GM18507 (cell line): Measurements from ENCODE around the gene KCNAB2.

Source experiments
- DNase-seq: peaks from one replicate; pipeline ENCODE4 v3.0.0; 2011; ENCODE audit warnings: low read depth; ENCODE audit not compliant: insufficient read length; ENCODE audit errors: extremely low spot score
- FAIRE-seq: peaks from 2 replicates; lab custom pipeline; 2011; peaks lifted over from hg19 to GRCh38; lab: Jason Lieb, UNC

Gene KCNAB2

GRCh38 chr1:6045561-6045960 lies at the start of gene KCNAB2:
Gene KCNAB2 (plus strand): TSS chr1:6045888. CDS start chr1:6051537, 5,649 bp downstream.
- FAIRE-seq (no peak), DNase-seq (no peak)

GRCh38 chr1:5996641-5997270 lies 48.9 kb upstream of the KCNAB2 start:
- DNase-seq (no peak), FAIRE-seq (no peak)

DNA sequence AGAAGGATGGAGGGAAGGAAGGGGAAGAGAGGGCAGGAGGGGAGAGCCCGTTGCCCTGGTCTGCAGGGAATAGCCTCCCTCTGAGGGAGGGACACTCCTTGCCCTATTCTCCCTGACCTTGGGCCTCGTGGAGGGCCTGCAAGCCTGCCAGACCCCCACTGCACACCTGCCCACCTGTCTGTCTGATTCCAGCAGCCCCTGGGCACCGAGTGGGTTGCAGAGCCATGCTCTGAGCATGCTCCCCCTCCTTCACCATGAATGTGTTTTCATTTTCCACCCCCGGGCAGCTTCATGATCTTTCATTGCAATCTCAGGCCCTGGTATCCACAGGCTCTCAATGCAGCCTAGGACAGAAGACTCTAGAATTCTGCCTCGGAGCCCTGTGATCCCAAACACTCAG lies 48.4 kb upstream of the KCNAB2 start:
- FAIRE-seq (no peak), DNase-seq (no peak)

DNA sequence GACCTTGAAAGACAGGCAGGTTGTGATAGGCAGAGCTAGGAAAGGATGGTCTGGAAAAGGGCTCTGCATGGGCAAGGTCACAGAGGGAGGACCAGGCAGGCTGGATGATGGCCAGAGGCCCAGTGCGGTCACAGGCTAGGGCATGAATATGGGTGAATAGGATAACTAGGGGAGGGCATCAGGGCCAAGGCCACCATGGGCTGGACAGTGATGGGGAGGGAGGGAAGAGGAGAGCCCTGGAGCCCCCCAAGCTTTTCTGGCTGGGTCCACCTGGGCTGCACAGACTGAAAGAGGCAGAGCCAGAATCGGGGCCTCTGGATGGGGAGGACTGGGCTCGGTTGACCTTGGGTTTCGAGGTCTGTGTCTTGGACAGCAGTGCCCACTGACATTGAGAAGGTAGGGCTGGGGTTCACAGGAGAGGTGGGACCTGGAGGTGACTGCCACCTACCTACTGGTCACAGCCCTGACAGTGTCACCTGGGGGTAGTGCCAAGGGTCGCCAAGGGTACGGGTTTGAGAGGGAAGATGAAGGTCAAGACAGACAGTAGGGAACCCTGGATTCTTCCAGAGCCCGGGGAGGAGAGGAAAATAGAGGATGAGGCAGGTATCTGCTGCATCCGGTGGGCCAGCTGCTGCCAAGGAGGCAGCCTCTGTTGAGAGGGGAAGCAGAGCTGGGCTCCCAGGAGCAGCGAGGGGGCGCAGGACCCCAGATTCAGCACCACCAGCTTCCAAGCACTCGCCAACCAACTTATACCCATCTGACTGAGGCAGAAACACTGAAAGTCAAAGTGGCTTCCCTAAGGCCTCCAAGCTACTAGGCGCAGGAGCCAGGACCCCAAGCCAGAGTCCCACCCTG lies 47.4 kb upstream of the KCNAB2 start:
- FAIRE-seq: no peak
- no peak for DNase-seq

DNA sequence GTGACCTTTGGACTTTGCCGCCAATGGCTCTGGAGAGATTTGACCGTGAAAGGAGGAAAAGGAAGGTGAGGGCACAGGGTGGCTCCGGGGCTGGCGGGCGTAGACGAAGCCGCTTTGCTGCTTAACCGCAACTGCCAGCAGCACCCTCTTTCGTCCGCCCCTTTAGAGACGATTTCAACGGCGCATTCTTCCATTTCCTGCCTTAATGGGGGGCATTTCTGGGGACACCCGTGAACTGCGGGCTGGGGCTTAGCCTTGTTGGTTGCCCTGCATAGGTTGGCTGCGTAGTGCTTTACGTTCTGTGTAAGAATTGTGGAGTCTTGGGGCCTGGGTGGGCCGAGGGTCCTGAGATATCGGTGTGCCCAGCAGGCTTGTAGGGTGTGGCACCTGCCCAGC lies 46.8 kb upstream of the KCNAB2 start:
- FAIRE-seq: no peak
- no peak for DNase-seq

DNA sequence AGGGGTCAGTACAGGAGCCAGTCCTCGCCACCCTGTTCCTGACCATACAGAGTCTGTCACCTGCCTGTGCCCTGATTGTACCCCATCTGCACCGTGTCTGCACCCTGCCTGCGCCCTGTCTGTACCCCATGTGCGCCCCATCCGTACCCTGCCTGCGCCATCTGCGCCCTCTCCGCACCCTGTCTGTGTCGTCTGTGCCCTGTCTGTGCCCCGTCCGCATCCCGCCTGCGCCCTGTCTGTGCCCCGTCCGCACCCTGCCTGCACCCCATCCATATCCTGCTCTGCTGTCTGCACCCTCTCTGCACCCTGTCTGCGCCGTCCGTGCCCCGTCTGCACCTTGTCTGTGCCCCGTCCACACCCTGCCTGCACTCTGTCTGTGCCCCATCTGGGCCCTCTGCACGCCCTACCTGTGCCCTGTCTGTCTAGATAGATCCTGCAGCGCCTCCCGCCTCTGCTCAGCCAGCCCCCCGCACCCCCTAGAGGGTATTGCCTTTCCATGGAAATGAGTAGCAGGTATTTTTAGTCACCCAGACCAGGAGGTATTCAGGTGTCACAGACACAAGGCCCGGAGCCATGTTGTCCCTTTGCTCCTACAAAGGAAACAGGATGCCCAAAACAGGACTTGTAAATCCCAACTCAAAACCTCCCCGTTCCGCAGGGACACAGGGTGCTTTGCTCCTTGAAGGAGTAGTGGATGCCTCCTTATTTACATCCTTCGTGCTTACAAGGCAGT lies 45.8 kb upstream of the KCNAB2 start:
- DNase-seq (no peak), FAIRE-seq (no peak)

- no peak for FAIRE-seq
- no peak for DNase-seq
Measured at GRCh38 chr1:6000444-6001288, 45.0 kb upstream of the KCNAB2 start.

GRCh38 chr1:6001992-6002576 lies 43.6 kb upstream of the KCNAB2 start:
- no peak for DNase-seq
- FAIRE-seq: no peak

DNA sequence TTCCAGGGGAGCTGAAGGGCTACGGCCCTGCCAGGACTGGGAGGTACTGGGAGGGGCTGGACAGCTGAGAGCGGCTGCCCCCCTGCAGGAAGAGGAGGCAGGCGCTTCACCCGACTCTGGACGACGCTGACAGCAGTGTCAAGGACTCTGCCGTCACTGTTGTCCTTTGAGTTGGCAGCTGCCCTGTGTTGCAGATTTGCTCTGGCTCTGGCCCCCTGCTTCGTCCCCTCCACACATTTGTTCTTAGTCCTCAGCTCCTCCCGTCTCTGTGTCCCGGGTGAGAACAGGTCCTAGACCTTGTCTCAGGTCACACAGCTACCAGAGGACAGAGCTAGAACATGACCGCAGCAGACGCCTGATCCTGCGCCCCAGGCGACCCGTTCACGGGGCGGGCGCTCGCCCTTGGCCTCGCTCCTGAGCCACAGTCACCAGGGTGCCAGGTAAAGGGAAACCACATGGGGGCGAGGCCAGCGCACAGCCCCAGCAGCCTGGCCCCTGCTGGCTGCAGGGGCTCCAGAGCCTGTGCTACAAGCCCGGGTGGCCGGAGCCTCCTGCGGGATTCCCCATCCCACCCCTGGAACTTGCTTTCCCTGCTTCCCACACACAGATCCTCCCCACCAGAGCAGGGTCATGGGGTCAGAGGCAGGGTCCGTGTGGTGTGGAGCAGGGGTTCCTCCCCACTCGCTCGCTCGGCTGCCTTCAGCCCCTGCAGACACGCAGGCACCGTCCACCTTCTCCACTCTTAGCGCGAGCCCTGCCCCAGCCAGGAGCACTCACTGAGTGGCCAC lies 42.8 kb upstream of the KCNAB2 start:
- no peak for DNase-seq
- FAIRE-seq: no peak

- no peak for DNase-seq
- FAIRE-seq: no peak
Measured at GRCh38 chr1:6003568-6004411, 41.9 kb upstream of the KCNAB2 start.

- DNase-seq: no peak
- no peak for FAIRE-seq
Measured at GRCh38 chr1:6004412-6005123, 41.1 kb upstream of the KCNAB2 start.

GRCh38 chr1:6005276-6005917 lies 40.3 kb upstream of the KCNAB2 start:
- FAIRE-seq (no peak), DNase-seq (no peak)

DNA sequence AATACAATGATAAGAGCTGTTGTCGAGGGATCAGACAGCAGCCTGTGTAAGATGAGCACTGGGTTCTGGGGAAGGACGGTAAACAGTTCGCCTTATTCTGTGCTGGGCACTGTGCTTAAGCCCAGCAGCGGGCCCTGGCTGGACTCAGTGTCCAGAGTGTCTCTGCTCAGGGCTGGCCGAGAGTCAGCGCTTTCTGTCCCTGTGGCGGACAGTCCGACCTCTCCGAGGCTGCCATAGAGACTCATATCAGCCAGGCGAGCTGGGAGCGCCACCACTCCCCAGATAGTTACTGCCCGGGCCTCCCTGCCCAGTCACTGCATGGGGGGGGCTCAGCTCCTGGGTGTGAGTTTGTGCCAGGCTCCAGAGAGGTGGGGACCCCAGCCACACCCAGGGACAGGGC lies 38.8 kb upstream of the KCNAB2 start:
- no peak for FAIRE-seq

DNA sequence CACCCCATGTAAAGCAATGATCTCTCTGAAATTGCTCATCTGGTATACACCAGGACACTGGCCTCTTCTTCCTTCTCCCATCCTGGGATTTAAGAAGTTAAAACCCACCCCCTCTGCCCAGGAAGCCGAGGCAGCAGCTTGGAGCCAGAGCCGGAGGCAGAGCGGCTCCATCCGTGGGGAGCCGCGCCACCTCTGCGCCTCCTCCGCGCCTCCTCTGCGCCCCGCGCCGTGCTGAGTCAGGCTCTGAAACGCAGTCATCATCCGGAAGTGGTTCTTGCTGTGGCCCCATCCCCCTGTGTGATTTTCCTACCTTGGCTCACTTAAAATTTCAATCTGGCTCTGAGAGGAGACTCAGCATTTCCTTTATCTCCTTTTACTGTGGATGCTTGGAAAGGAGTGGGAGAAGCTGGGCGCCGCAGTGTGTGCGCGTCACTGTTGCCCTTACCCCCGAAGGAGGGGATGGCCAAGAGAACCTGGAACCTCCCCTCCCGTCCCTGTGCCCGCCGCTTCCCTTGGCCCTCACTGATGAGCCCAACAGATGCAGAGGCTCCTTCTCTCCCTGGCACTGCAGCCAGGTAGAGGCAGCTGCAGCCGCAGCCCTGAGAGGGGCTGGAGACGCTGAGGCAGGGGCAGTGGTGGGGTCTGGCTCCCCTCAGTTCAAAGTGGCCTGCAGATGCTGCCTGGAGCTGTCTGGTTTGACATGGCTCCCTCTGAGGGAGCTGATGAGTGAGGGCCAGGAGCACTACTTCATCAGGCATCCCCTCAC lies 38.2 kb upstream of the KCNAB2 start:
- FAIRE-seq (no peak), DNase-seq (no peak)

More for the DNA sequence above, 38.8 kb upstream of the KCNAB2 start:
- no peak for DNase-seq

- no peak for DNase-seq
- no peak for FAIRE-seq
Measured at GRCh38 chr1:6008084-6008415, 37.6 kb upstream of the KCNAB2 start.

DNA sequence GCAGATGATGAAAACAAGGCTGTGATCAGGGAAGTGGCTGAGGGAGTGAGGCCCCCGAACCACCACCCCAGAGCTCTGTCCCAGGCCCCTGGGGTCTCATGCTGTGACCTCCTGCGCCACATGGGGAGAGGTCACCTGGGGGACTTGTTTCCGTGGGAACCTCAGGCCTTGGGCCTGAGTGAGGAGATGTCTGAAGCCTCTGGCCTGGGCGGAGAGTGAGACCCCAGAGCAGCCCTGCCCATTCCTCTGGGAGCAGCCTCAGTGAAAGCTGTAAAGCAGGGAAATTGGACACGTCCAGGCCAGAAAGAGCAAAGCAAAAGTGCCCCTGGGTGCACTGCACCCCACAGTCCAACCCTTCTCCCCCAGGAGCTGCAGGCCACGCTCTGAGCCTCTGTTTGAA lies 37.0 kb upstream of the KCNAB2 start:
- FAIRE-seq (no peak), DNase-seq (no peak)
